Endothelial cell of umbilical vein (primary cell): ENCODE data around the gene FANCC. TPM values are rescaled to one million over a fixed set of nuclear protein-coding genes. Genes with fewer than 3 reads are reported as not detected.

ENCODE experiments used
- BruUV-seq: library from RNA; stranded (reverse); fragments of 400-500 nt; replicated peaks from 2 replicates; lab custom pipeline; 2021; lab: Mats Ljungman, UMichigan
- CTCF ChIA-PET: fragments of 300-600, 350-600 bp; sonication (Branson Sonifier 250); formaldehyde crosslinking; loops from one replicate; lab custom pipeline; 2021; ENCODE audit warnings: antibody characterized with exemption, inconsistent platforms; lab: Charles Lee
- POLR2A ChIA-PET: fragments of 300-600, 350-600 bp; sonication (Branson Sonifier 250); formaldehyde crosslinking; loops from one replicate; lab custom pipeline; 2021; ENCODE audit warnings: antibody characterized with exemption, inconsistent platforms; lab: Charles Lee
- DNase-seq: peaks from one replicate; pipeline ENCODE4 v3.0.0-alpha.2; 2011; ENCODE audit warnings: low read depth, low spot score
- FAIRE-seq: peaks from 2 replicates; lab custom pipeline; 2011; peaks lifted over from hg19 to GRCh38; lab: Jason Lieb, UNC
- H2AFZ ChIP-seq: 2 replicates; pipeline ENCODE4 v1.6.0; 2012; ENCODE audit warnings: low read depth, low read length, control low read depth, inconsistent platforms
- H3K27ac ChIP-seq: 2 replicates; pipeline ENCODE4 v1.5.1; 2011; ENCODE audit warnings: low read depth, mild to moderate bottlenecking, control low read depth, low read length, moderate library complexity; ENCODE audit not compliant: insufficient read depth
- H3K27me3 ChIP-seq, 2 experiments: 2 replicates each; pipeline versions ENCODE4 v1.6.0 to v1.6.1; 2011; ENCODE audit warnings: low read length in 2 of 2, mixed read lengths in 1 of 2; ENCODE audit not compliant: control insufficient read depth in 2 of 2, insufficient read depth in 2 of 2
- H3K36me3 ChIP-seq, 2 experiments: 2 replicates in 1 of 2; 3 replicates in 1 of 2; pipeline ENCODE4 v1.5.1; 2011; ENCODE audit warnings: low read length in 2 of 2, mild to moderate bottlenecking in 1 of 2, moderate library complexity in 1 of 2; ENCODE audit not compliant: control insufficient read depth in 2 of 2, insufficient read depth in 2 of 2; ENCODE audit errors: extremely low read depth in 1 of 2
- H3K4me1 ChIP-seq: 3 replicates; pipeline ENCODE4 v1.5.1; 2011; ENCODE audit warnings: mild to moderate bottlenecking, low read length; ENCODE audit not compliant: control insufficient read depth, insufficient read depth; ENCODE audit errors: extremely low read depth
- H3K4me2 ChIP-seq: 2 replicates; pipeline ENCODE4 v1.6.1; 2011; ENCODE audit warnings: low read length, control low read depth, mixed read lengths; ENCODE audit not compliant: insufficient read depth
- H3K4me3 ChIP-seq, 3 experiments: fragments of 200-600 bp in 1 of 3; sonication (generic), shearing (Covaris generic) in 1 of 3; replicated peaks in 1 of 3; 2 replicates each; pipeline ENCODE4 v1.5.1; 2011 to 2016; ENCODE audit warnings: control low read depth in 3 of 3, low read length in 3 of 3, mild to moderate bottlenecking in 2 of 3, inconsistent platforms in 1 of 3, low read depth in 1 of 3, moderate library complexity in 1 of 3; ENCODE audit not compliant: insufficient read depth in 1 of 3
- H3K79me2 ChIP-seq: 2 replicates; pipeline ENCODE4 v1.6.0; 2012; ENCODE audit warnings: low read length, inconsistent platforms; ENCODE audit not compliant: control insufficient read depth, insufficient read depth
- H3K9ac ChIP-seq: replicated peaks from 2 replicates; pipeline ENCODE3; 2011; ENCODE audit warnings: low read length, control low read depth; ENCODE audit not compliant: insufficient read depth; ENCODE audit errors: extremely low read depth
- H3K9me1 ChIP-seq: replicated peaks from 3 replicates; pipeline ENCODE4 v1.6.0; 2011; ENCODE audit warnings: mild to moderate bottlenecking, low read length; ENCODE audit not compliant: control insufficient read depth, insufficient read depth; ENCODE audit errors: extremely low read depth
- H3K9me3 ChIP-seq: replicated peaks from 2 replicates; pipeline ENCODE4 v1.5.1; 2012; ENCODE audit warnings: low read length, inconsistent platforms; ENCODE audit not compliant: control insufficient read depth, insufficient read depth
- H4K20me1 ChIP-seq: replicated peaks from 2 replicates; pipeline ENCODE3; 2011; ENCODE audit warnings: mild to moderate bottlenecking, low read length; ENCODE audit not compliant: control insufficient read depth, insufficient read depth; ENCODE audit errors: extremely low read depth
- CTCF ChIP-seq, 2 donors: IDR thresholded peaks; 1 replicate in 1 of 2; 2 replicates in 1 of 2; pipeline ENCODE4 v1.5.1; 2011; ENCODE audit warnings: low read length in 2 of 2, mild to moderate bottlenecking in 2 of 2, moderate library complexity in 2 of 2, control low read depth in 1 of 2, inconsistent platforms in 1 of 2, low read depth in 1 of 2; ENCODE audit not compliant: insufficient read depth in 1 of 2; ENCODE audit errors: extremely low read depth in 1 of 2
- EZH2 ChIP-seq: IDR thresholded peaks from 2 replicates; pipeline ENCODE4 v1.6.1; 2012; ENCODE audit warnings: borderline replicate concordance, low read depth, mild to moderate bottlenecking, moderate library complexity, low read length, inconsistent platforms; ENCODE audit not compliant: severe bottlenecking
- FOS ChIP-seq: IDR thresholded peaks from 2 replicates; pipeline ENCODE4 v1.6.1; 2011; ENCODE audit warnings: mild to moderate bottlenecking, low read length, moderate library complexity, borderline replicate concordance; ENCODE audit not compliant: insufficient read depth
- GATA2 ChIP-seq: IDR thresholded peaks from 2 replicates; pipeline ENCODE4 v1.7.0; 2011; ENCODE audit warnings: low read depth, mild to moderate bottlenecking, moderate library complexity, mixed read lengths, low read length; ENCODE audit not compliant: insufficient read length, insufficient read depth
- JUN ChIP-seq: IDR thresholded peaks from 2 replicates; pipeline ENCODE4 v1.6.1; 2011; ENCODE audit warnings: borderline replicate concordance, low read depth; ENCODE audit not compliant: insufficient read length, insufficient read depth
- MYC ChIP-seq: IDR thresholded peaks from one replicate; pipeline ENCODE4 v1.6.1; 2011; ENCODE audit warnings: mild to moderate bottlenecking, low read depth, low read length
- POLR2A ChIP-seq: IDR thresholded peaks from 2 replicates; pipeline ENCODE4 v1.6.1; 2012; ENCODE audit warnings: low read depth, mild to moderate bottlenecking, control low read depth, low read length
- POLR2AphosphoS5 ChIP-seq: IDR thresholded peaks from 2 replicates; pipeline ENCODE4 v1.6.1; 2012; ENCODE audit warnings: low read depth, mild to moderate bottlenecking, control low read depth, low read length, moderate library complexity; ENCODE audit not compliant: insufficient read depth
- dilution Hi-C: fragments of 300-500 bp; cut with MboI; formaldehyde crosslinking; loops from one replicate; pipeline ENCODE4 v1.15.0; 2019; ENCODE audit warnings: low sequenced_read_pairs; ENCODE audit not compliant: extremely low pct_ligation_motif_present
- intact Hi-C: fragments of 100-400 bp; cut with micrococcal nuclease; formaldehyde crosslinking; loops from one replicate; pipeline ENCODE4 v1.10.0; 2022
- polyA plus RNA-seq, 4 experiments: library from polyadenylated mRNA; depleted of rRNA in 3 of 4; stranded (reverse) in 3 of 4; unstranded in 1 of 4; fragments of >200 nt; gene quantifications; 2 replicates each; pipeline versions ENCODE4 v1.2.1 to v1.2.3, GENCODE V29; 2011 to 2012; ENCODE audit warnings: missing spikeins in 1 of 4
- total RNA-seq: library from RNA; stranded (reverse); gene quantifications from 2 replicates; pipeline ENCODE4 v1.2.3, GENCODE V29; 2021
- TF ChIP-seq, protein P1 (sequence below): IDR thresholded peaks from 2 replicates; pipeline ENCODE4 v1.6.1; 2011; ENCODE audit not compliant: insufficient read depth, insufficient read length

Gene FANCC
- total and polyA plus RNA-seq, 2 donors (not counting 3 experiments of a cell fraction or from before 2014, with no cell fraction given) = 5.7 to 13.1 TPM

- dilution Hi-C loops (loop anchor here (25.0 kb wide), 1 partner anchor 475 kb away; no protein-coding TSS in a partner anchor), intact Hi-C loops (no loop called here)
- Histone ChIP-seq H3K9ac (no peak overlapping the region), H3K27me3 (no peaks in the 10 kb centered on the region), H3K4me2 (no peak overlapping the region), H3K79me2 (no peaks in the 10 kb centered on the region), H3K36me3 (no peaks in the 10 kb centered on the region), H3K9me1 (no peaks in the 10 kb centered on the region), H2AFZ (no peak overlapping the region), H3K9me3 (no peaks in the 10 kb centered on the region), H3K4me1 (no peaks in the 10 kb centered on the region), H3K4me3 (no peak overlapping the region), H4K20me1 (no peaks in the 10 kb centered on the region), H3K27ac (no peak overlapping the region)
- ChIA-PET POLR2A (interaction anchor here (0.6 kb wide), 1 partner anchor 735 kb away, joined by 8 read pairs; no protein-coding TSS in a partner anchor), CTCF (interaction anchor here (1.6 to 3.8 kb wide), 3 partner anchors 10 to 30 kb away, joined by 7 to 22 read pairs (median 9); no protein-coding TSS in a partner anchor)
- BruUV-seq = no TSS peak
- FAIRE-seq = no peak
- no peak for DNase-seq
- TF ChIP-seq FOS = no peak
- TF ChIP-seq POLR2A = no peak
- TF ChIP-seq GATA2 = no peak
- TF ChIP-seq, protein P1, sequence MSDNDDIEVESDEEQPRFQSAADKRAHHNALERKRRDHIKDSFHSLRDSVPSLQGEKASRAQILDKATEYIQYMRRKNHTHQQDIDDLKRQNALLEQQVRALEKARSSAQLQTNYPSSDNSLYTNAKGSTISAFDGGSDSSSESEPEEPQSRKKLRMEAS = no peak
Measured at GRCh38 chr9:95137587-95138145, 179.8 kb downstream of the FANCC start.

DNA sequence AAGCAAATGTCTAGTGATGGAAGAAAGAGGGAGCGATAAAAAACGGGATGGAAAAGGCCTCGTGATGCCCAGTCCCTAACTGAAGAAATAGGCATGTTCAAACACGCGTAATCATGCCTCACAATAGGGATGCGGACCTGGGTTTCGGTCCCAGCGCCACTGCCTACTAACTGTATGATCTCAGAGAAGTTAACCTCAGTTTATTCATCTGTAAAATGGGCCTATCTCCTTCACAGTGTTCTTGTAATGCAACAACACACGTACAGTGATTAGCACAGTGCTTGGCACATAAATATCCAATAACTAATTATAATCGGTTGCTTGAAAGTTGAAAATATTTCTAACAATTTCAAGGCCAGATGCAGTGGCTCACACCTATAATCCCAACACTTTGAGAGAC lies 181.8 kb downstream of the FANCC start:
- Histone ChIP-seq H3K9ac (no peak overlapping the region), H3K27ac (no peak overlapping the region), H3K36me3 (no peaks in the 10 kb centered on the region), H3K27me3 (no peaks in the 10 kb centered on the region), H3K4me2 (no peak overlapping the region), H3K79me2 (no peaks in the 10 kb centered on the region), H3K4me3 (no peak overlapping the region), H3K4me1 (no peaks in the 10 kb centered on the region), H3K9me1 (no peaks in the 10 kb centered on the region), H3K9me3 (no peaks in the 10 kb centered on the region), H2AFZ (no peak overlapping the region), H4K20me1 (no peaks in the 10 kb centered on the region)
- BruUV-seq = no TSS peak
- DNase-seq (no peak), FAIRE-seq (no peak)
- intact Hi-C loops (no loop called here), dilution Hi-C loops (loop anchor here (25.0 kb wide), 1 partner anchor 473 kb away; no protein-coding TSS in a partner anchor)
- ChIA-PET CTCF (interaction anchor here (13.7 kb wide), 1 partner anchor 456 kb away, joined by 707 read pairs; no protein-coding TSS in a partner anchor), POLR2A (no interaction called here)
- TF ChIP-seq, protein P1 = no peak
- TF ChIP-seq FOS (no peak), POLR2AphosphoS5 (no peak), CTCF (IDR thresholded peaks at IDR 0.05; ENCODE audit: extremely low read depth in 1 of 2, insufficient read depth in 1 of 2, low read depth in 1 of 2, low read length in 2 of 2) (no peak), JUN (no peak), POLR2A (no peak), MYC (no peak), GATA2 (no peak), EZH2 (no peak)
